Mononuclear cell (primary cell): Measurements from ENCODE around the gene CNKSR1. TPM values are rescaled to one million over a fixed set of nuclear protein-coding genes. Genes with fewer than 3 reads are reported as not detected.
A peak's percentile ranks its signal among the peaks of the same experiment; 100 is the strongest.

Experiments used
- H3K27me3 ChIP-seq: 2 replicates; pipeline ENCODE4 v1.6.0; 2011; ENCODE audit warnings: low read length, control low read depth; ENCODE audit not compliant: insufficient read depth
- H3K4me1 ChIP-seq: 2 replicates; pipeline ENCODE4 v1.5.1; 2011; ENCODE audit warnings: mild to moderate bottlenecking, low read length, control low read depth; ENCODE audit not compliant: insufficient read depth
- H3K4me3 ChIP-seq: 2 replicates; pipeline ENCODE4 v1.5.1; 2011; ENCODE audit warnings: mild to moderate bottlenecking, low read length, moderate library complexity
- H3K9me3 ChIP-seq: 2 replicates; pipeline ENCODE4 v1.5.1; 2011; ENCODE audit warnings: low read depth, mild to moderate bottlenecking, control low read depth, low read length
- total RNA-seq: library from RNA; depleted of rRNA; stranded (reverse); fragments of >200 nt; gene quantifications from one replicate; pipeline ENCODE4 v1.2.3, GENCODE V29; 2012

Gene CNKSR1
- total RNA-seq: 0.42 TPM

GRCh38 chr1:26177182-26177684, at the start of gene CNKSR1:
Gene CNKSR1, plus strand, starts transcription at chr1:26177491. Its CDS starts 57 bp downstream, at chr1:26177548.
- no peak within 1 kb of the TSS for H3K4me3 ChIP-seq
- H3K9me3 ChIP-seq: no peaks in the 10 kb centered on the region
- no peaks in the 10 kb centered on the region for H3K27me3 ChIP-seq
- no peaks in the 10 kb centered on the region for H3K4me1 ChIP-seq

GRCh38 chr1:26129778-26130177, 47.5 kb upstream of the CNKSR1 start:
- Histone ChIP-seq H3K27me3 (no peaks in the 10 kb centered on the region), H3K4me3 (no peak overlapping the region), H3K9me3 (no peaks in the 10 kb centered on the region), H3K4me1 (peaks cover 33% of the 10 kb centered on the region)

DNA sequence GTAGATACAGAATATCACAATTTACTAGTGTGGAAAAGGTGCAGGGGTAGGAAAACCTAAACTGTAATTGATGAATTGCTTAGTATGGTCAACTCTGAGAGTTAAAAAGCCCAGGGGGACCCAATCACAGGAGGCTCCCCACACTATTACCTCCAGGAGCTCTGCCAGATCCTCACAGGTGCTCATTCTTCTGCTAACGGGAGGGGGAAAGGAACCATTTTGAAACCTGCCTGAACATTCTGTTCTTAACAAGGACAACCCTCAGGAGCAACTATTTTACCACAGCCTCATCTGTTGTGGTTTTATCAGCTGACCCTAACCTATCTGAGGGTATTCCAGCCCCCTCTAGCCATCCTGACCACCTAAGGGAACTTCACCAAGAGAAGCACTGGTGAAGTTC, 46.6 kb upstream of the CNKSR1 start:
- no peak overlapping the region for H3K4me3 ChIP-seq
- no peaks in the 10 kb centered on the region for H3K27me3 ChIP-seq
- no peaks in the 10 kb centered on the region for H3K9me3 ChIP-seq
- H3K4me1 ChIP-seq: peaks cover 28% of the 10 kb centered on the region

GRCh38 chr1:26132128-26132833, 45.0 kb upstream of the CNKSR1 start:
- no peaks in the 10 kb centered on the region for H3K27me3 ChIP-seq
- no peaks in the 10 kb centered on the region for H3K9me3 ChIP-seq
- H3K4me3 ChIP-seq: no peak overlapping the region
- peaks cover 14% of the 10 kb centered on the region for H3K4me1 ChIP-seq

DNA sequence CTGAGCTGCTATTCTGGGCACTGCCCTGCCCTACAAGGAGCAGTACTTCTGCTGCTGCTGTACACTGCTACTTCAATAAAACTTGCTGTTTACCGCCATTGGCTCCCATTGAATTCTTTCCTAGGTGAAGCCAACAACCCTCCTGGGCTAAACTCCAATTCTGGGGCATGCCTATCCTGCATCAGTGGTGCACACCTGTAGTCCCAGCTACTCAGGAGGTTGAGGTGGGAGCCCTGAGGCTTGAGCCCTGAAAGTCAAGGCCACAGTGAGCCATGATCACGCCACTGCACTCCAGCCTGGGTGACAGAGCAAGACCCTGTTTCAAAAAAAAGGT, 44.5 kb upstream of the CNKSR1 start:
- no peaks in the 10 kb centered on the region for H3K9me3 ChIP-seq
- no peak overlapping the region for H3K4me3 ChIP-seq
- peaks cover 8% of the 10 kb centered on the region for H3K4me1 ChIP-seq
- H3K27me3 ChIP-seq: no peaks in the 10 kb centered on the region

- Histone ChIP-seq H3K27me3 (no peaks in the 10 kb centered on the region), H3K4me3 (no peak overlapping the region), H3K4me1 (no peaks in the 10 kb centered on the region), H3K9me3 (no peaks in the 10 kb centered on the region)
Observed at GRCh38 chr1:26134466-26134865, 42.8 kb upstream of the CNKSR1 start.

DNA sequence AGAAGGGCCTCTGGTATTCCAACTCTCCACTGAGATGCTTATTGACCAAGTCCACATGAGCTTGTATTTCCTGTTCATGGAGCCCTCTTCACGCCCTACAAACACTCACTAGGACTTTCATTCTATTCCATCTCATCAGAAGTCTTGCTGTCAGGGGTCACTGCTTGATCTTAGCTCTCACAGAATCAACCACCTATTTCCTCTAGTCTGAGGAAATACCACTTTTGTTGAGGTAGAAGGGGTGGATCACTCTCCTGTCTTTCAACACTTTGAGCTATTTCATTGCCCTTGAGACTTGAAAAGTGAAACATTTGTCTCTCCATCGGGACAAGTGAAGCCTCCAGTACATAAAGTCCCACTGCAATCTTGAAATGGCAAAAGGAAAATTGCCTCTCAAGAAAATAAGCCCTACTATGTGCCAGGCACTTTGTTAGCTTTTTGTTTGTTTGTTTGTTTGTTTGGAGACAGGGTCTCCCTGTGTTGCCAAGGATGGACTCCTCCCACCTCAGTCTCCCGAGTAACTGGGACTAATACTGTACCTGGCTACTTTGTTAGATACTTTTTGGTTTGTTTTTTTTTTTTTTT, 38.2 kb upstream of the CNKSR1 start:
- H3K27me3 ChIP-seq: no peaks in the 10 kb centered on the region
- peaks cover 8% of the 10 kb centered on the region for H3K4me1 ChIP-seq
- no peaks in the 10 kb centered on the region for H3K9me3 ChIP-seq
- H3K4me3 ChIP-seq: no peak overlapping the region

DNA sequence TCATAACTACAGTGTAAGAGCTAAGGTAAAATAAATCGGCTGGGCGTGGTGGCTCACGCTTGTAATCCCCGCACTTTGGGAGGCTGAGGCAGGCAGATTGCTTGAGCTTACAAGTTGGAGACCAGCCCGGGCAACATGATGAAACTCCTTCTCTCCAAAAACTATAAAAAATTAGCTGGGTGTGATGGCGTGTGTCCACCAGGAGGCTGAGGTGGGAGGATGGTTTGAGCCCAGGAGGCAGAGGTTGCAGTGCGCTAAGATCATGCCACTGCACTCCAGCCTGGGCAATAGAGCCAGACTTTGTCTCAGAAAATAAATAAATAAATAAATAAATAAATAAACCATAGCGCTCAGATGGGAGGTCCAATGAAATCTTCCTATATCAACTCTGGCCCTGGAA, 35.1 kb upstream of the CNKSR1 start:
- no peaks in the 10 kb centered on the region for H3K9me3 ChIP-seq
- H3K4me3 ChIP-seq: peak overlapping the region; percentile 15
- no peaks in the 10 kb centered on the region for H3K27me3 ChIP-seq
- H3K4me1 ChIP-seq: peaks cover 13% of the 10 kb centered on the region

DNA sequence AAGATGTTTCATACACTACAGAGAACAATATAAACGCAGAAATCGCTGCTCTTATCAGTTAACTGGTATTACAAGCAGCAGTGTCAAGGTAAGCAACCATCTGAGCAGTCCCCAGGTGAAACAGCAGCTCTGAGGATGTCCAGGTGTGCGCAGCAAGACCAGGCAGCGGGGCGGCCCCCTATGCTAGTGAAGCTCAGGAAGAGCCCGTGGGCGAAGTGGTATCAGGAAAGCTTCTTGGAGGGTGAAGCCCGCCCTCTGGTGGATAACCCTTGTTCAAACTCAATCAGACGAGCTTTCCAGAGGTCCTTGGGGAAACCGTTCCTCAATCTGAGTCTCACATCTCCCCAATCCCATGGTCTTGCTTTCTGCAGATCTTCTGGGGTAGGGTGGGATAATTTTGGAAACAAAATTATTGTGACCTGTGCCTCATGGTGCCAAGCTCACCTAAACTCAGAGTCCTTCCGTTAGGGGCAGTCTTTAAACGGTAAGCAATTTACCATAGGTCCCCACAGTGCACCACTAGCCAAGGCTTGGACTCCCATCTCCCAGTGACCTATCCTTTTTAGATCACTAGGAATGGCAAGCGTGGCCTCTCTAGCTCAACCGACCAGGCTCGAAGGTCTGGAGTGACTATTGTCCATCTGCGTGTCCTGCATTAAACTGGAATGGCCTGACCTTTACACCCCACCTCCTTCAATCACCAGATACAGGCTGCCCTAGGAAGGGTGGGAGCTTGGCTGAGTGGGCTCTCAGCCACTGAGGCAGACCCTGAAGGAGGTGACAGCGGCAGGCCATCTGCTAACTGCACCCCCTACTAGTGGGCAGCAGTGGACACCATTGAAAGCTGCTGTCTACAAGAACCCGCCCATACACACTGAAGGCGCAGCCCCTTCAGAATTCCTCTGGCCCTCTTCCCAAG, 32.0 kb upstream of the CNKSR1 start:
- peaks cover 13% of the 10 kb centered on the region for H3K4me1 ChIP-seq
- no peak overlapping the region for H3K4me3 ChIP-seq
- no peaks in the 10 kb centered on the region for H3K9me3 ChIP-seq
- no peaks in the 10 kb centered on the region for H3K27me3 ChIP-seq

DNA sequence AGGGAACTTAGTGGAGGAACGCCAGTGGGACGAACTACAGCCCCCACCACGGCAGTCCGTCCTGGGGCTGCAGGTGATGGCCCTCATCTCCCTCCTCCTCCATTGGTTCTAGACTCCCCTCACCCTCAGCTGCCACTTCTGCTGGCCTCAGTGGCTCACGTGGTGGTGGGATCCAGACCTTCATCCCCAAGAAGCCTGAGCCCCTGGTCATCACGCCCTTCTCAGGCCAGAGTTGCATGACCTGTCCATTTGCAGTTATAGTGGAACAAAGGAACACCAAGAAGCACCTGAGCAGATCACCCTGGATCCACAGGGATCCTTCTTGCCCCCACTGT, 31.4 kb upstream of the CNKSR1 start:
- peaks cover 13% of the 10 kb centered on the region for H3K4me1 ChIP-seq

DNA sequence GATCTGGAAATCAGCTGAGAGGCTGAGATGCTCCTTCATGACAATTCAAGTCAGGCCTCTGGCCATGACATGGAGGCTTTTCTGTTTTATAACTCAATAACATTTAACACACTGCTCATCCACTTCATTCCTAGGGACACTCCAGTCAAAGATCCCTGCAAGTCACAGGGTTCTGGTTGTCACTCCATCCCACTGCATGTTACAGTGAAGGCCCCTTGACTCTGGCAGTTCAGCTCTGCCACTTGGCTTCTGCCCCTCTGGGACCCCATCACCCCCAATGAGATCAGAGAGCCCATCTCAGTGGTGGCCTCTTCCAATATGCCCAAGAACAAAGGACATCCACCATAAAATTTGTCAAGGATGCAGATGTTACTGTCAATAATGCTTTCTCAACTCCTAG, 28.4 kb upstream of the CNKSR1 start:
- H3K4me1 ChIP-seq: peaks cover 9% of the 10 kb centered on the region
- H3K4me3 ChIP-seq: no peak overlapping the region
- H3K27me3 ChIP-seq: no peaks in the 10 kb centered on the region
- H3K9me3 ChIP-seq: no peaks in the 10 kb centered on the region

More for the DNA sequence above, 31.4 kb upstream of the CNKSR1 start:
- Histone ChIP-seq H3K9me3 (no peaks in the 10 kb centered on the region), H3K27me3 (no peaks in the 10 kb centered on the region), H3K4me3 (no peak overlapping the region)

- Histone ChIP-seq H3K4me3 (no peak overlapping the region), H3K9me3 (no peaks in the 10 kb centered on the region), H3K4me1 (peaks cover 4% of the 10 kb centered on the region), H3K27me3 (peaks cover 19% of the 10 kb centered on the region)
Observed at GRCh38 chr1:26153966-26154532, 23.2 kb upstream of the CNKSR1 start.

DNA sequence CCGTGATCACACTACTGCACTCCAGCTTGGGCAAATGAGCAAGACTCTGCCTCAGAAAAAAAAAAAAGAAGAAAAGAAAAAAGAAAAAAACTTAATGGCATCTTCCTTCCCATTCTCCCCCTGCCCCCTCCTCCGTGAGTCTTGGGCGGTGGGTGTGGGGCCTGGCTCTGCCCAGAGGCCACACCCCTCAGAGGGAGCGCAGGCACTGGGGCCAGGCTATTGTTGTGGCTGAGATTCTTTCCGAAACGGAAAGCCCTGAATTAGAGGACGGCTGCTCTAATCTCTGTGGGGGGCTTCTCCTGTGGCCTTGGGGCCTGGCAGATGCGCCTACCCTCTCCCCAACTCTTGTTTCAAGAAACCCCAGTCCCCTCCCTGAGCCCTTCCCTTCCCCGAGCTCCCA, 22.5 kb upstream of the CNKSR1 start:
- Histone ChIP-seq H3K27me3 (peaks cover 19% of the 10 kb centered on the region), H3K4me1 (peaks cover 4% of the 10 kb centered on the region), H3K4me3 (no peak overlapping the region), H3K9me3 (no peaks in the 10 kb centered on the region)

GRCh38 chr1:26155370-26156284, 21.7 kb upstream of the CNKSR1 start:
- H3K27me3 ChIP-seq: peaks cover 19% of the 10 kb centered on the region

More at GRCh38 chr1:26155370-26156284, 21.7 kb upstream of the CNKSR1 start:
- Histone ChIP-seq H3K4me3 (no peak overlapping the region), H3K9me3 (no peaks in the 10 kb centered on the region), H3K4me1 (peaks cover 4% of the 10 kb centered on the region)
